HCT116 (cell line): ENCODE data around the gene OPALIN. TPM values are rescaled to one million over a fixed set of nuclear protein-coding genes. Genes with fewer than 3 reads are reported as not detected.

ENCODE experiments used
- ATAC-seq: fragments of 200-7000 bp; cut with Tn5 transposase; 2 replicates; pipeline ENCODE4 v1.9.1; 2020; ENCODE audit warnings: mild to moderate bottlenecking, moderate library complexity
- BruUV-seq: library from RNA; stranded (reverse); fragments of 400-500 nt; replicated peaks from 2 replicates; lab custom pipeline; 2021; lab: Mats Ljungman, UMichigan
- CTCF ChIA-PET: fragments of 300-600 bp; sonication (Branson Sonifier 250); formaldehyde crosslinking; loops from one replicate; lab custom pipeline; 2021; ENCODE audit warnings: antibody characterized with exemption; lab: Charles Lee
- POLR2A ChIA-PET: fragments of 300-600, 350-600 bp; sonication (Branson Sonifier 250); formaldehyde crosslinking; loops from one replicate; lab custom pipeline; 2021; ENCODE audit warnings: antibody characterized with exemption; lab: Charles Lee
- RAD21 ChIA-PET, 2 experiments: fragments of 300-600 bp; sonication (Branson Sonifier 250); formaldehyde crosslinking; loops; one replicate each; lab custom pipeline; 2023; ENCODE audit warnings: low total read pairs in 2 of 2; ENCODE audit not compliant: uncharacterized antibody in 2 of 2, unreplicated experiment in 2 of 2, low non-redundant PET in 1 of 2; lab: Charles Lee
- DNase-seq: peaks from one replicate; pipeline ENCODE4 v3.0.0-alpha.2; 2010; ENCODE audit warnings: low read depth, low spot score
- H2AFZ ChIP-seq: fragments of 200-600 bp; shearing (Covaris generic), sonication (generic); 2 replicates; pipeline ENCODE4 v1.6.1; 2017; ENCODE audit warnings: low read depth, mixed run types, mixed read lengths, antibody characterized with exemption, low read length; ENCODE audit not compliant: poor library complexity, severe bottlenecking
- H3K27ac ChIP-seq: 2 replicates; pipeline ENCODE4 v1.5.1; 2012; ENCODE audit warnings: low read depth, low read length
- H3K27me3 ChIP-seq: fragments of 200-600 bp; sonication (generic); 2 replicates; pipeline ENCODE4 v1.6.1; 2016; ENCODE audit warnings: mixed run types, low read length, mixed read lengths; ENCODE audit not compliant: insufficient read depth
- H3K36me3 ChIP-seq, 2 experiments: fragments of 200-500 bp in 1 of 2; fragments of 200-600 bp in 1 of 2; sonication (Bioruptor generic) in 1 of 2; sonication (generic) in 1 of 2; 2 replicates each; pipeline versions ENCODE4 v1.5.1 to v1.6.1; 2014 to 2016; ENCODE audit warnings: low read length in 2 of 2, inconsistent platforms in 1 of 2, mixed read lengths in 1 of 2, mixed run types in 1 of 2; ENCODE audit not compliant: insufficient read depth in 2 of 2, control insufficient read depth in 1 of 2
- H3K4me1 ChIP-seq, 2 experiments: fragments of 200-600 bp in 1 of 2; sonication (generic) in 1 of 2; 2 replicates each; pipeline versions ENCODE4 v1.5.1 to v1.6.1; 2012 to 2017; ENCODE audit warnings: low read length in 2 of 2, inconsistent platforms in 1 of 2, mild to moderate bottlenecking in 1 of 2, mixed read lengths in 1 of 2, mixed run types in 1 of 2, moderate library complexity in 1 of 2; ENCODE audit not compliant: insufficient read depth in 2 of 2, control insufficient read depth in 1 of 2
- H3K4me2 ChIP-seq: fragments of 200-600 bp; sonication (generic); 2 replicates; pipeline ENCODE4 v1.6.1; 2017; ENCODE audit warnings: mixed run types, low read length, mixed read lengths
- H3K4me3 ChIP-seq, 2 experiments: fragments of 200-600 bp in 1 of 2; sonication (generic) in 1 of 2; replicated peaks in 1 of 2; 2 replicates each; pipeline ENCODE4 v1.5.1; 2011 to 2016; ENCODE audit warnings: low read length in 2 of 2, control low read depth in 1 of 2, low read depth in 1 of 2, mild to moderate bottlenecking in 1 of 2, mixed read lengths in 1 of 2, mixed run types in 1 of 2
- H3K79me2 ChIP-seq: fragments of 200-600 bp; sonication (generic); 2 replicates; pipeline ENCODE4 v1.6.1; 2017; ENCODE audit warnings: mild to moderate bottlenecking, mixed run types, low read length, moderate library complexity, mixed read lengths; ENCODE audit not compliant: insufficient read depth
- H3K9ac ChIP-seq: fragments of 200-600 bp; sonication (generic); 2 replicates; pipeline ENCODE4 v1.6.1; 2016; ENCODE audit warnings: low read length, mixed read lengths
- H3K9me2 ChIP-seq: fragments of 200-600 bp; sonication (generic), shearing (Covaris generic); 2 replicates; pipeline ENCODE4 v1.6.1; 2017; ENCODE audit warnings: mixed run types, mild to moderate bottlenecking, moderate library complexity; ENCODE audit not compliant: insufficient read depth
- H3K9me3 ChIP-seq, 2 experiments: fragments of 200-500 bp in 1 of 2; fragments of 200-600 bp in 1 of 2; sonication (Bioruptor generic) in 1 of 2; sonication (generic) in 1 of 2; 2 replicates each; pipeline ENCODE4 v1.6.1; 2014 to 2017; ENCODE audit warnings: low read length in 2 of 2, mixed read lengths in 2 of 2, inconsistent platforms in 1 of 2, low read depth in 1 of 2, mild to moderate bottlenecking in 1 of 2, mixed run types in 1 of 2, moderate library complexity in 1 of 2; ENCODE audit not compliant: control insufficient read depth in 1 of 2, insufficient read depth in 1 of 2
- H4K20me1 ChIP-seq: fragments of 200-600 bp; sonication (generic), shearing (Covaris generic); 2 replicates; pipeline ENCODE4 v1.6.1; 2017; ENCODE audit warnings: mixed run types, mild to moderate bottlenecking, moderate library complexity; ENCODE audit not compliant: insufficient read depth
- CEBPB ChIP-seq: IDR thresholded peaks from 2 replicates; pipeline ENCODE4 v1.6.1; 2012; ENCODE audit warnings: low read depth
- ELF1 ChIP-seq: IDR thresholded peaks from 2 replicates; pipeline ENCODE4 v1.6.1; 2012; ENCODE audit warnings: low read depth, borderline replicate concordance
- EZH2phosphoT487 ChIP-seq: fragments of 200-600 bp; IDR thresholded peaks from 2 replicates; pipeline ENCODE4 v1.6.1; 2018; ENCODE audit warnings: antibody characterized with exemption, borderline replicate concordance
- FOSL1 ChIP-seq: IDR thresholded peaks from 2 replicates; pipeline ENCODE4 v1.6.1; 2012; ENCODE audit warnings: low read depth
- JUND ChIP-seq: IDR thresholded peaks from 2 replicates; pipeline ENCODE4 v1.6.1; 2012
- POLR2A ChIP-seq: IDR thresholded peaks from 2 replicates; pipeline ENCODE4 v1.7.0; 2011; ENCODE audit warnings: borderline replicate concordance; ENCODE audit not compliant: insufficient read depth, insufficient read length; ENCODE audit errors: extremely low read depth
- POLR2AphosphoS5 ChIP-seq: IDR thresholded peaks from 2 replicates; pipeline ENCODE4 v1.6.1; 2011; ENCODE audit warnings: mild to moderate bottlenecking, low read depth, low read length, moderate library complexity
- SIN3A ChIP-seq: IDR thresholded peaks from 2 replicates; pipeline ENCODE4 v1.6.1; 2012; ENCODE audit warnings: low read depth
- SP1 ChIP-seq: IDR thresholded peaks from 2 replicates; pipeline ENCODE4 v1.6.1; 2012; ENCODE audit warnings: low read depth
- SRF ChIP-seq: IDR thresholded peaks from 2 replicates; pipeline ENCODE4 v1.6.1; 2012; ENCODE audit warnings: low read depth
- TCF7L2 ChIP-seq: IDR thresholded peaks from 2 replicates; pipeline ENCODE4 v1.7.0; 2011; ENCODE audit warnings: borderline replicate concordance, inconsistent platforms; ENCODE audit not compliant: insufficient read depth, insufficient read length; ENCODE audit errors: extremely low read depth
- YY1 ChIP-seq: IDR thresholded peaks from 2 replicates; pipeline ENCODE4 v1.6.1; 2011; ENCODE audit warnings: low read length, low read depth, moderate library complexity, mild to moderate bottlenecking; ENCODE audit not compliant: insufficient replicate concordance; ENCODE audit errors: extremely low read depth
- ZFX ChIP-seq: fragments of 450-650 bp; IDR thresholded peaks from 2 replicates; pipeline ENCODE4 v1.6.1; 2017
- ZNF274 ChIP-seq: fragments of 200-500 bp; sonication (Bioruptor generic); IDR thresholded peaks from 2 replicates; pipeline ENCODE4 v1.6.1; 2014; ENCODE audit warnings: mild to moderate bottlenecking, low read depth, low read length, inconsistent platforms
- intact Hi-C: fragments of 100-400 bp; cut with micrococcal nuclease; formaldehyde crosslinking; loops from 2 replicates; pipeline ENCODE4 v1.10.0; 2022
- total RNA-seq: library from RNA; stranded (reverse); gene quantifications from one replicate; pipeline ENCODE4 v1.2.1, GENCODE V29; 2021; ENCODE audit not compliant: unreplicated experiment
- TF ChIP-seq, protein P1 (sequence below): IDR thresholded peaks from 2 replicates; pipeline ENCODE4 v1.6.1; 2012
- TF ChIP-seq, protein P2 (sequence below): IDR thresholded peaks from 2 replicates; pipeline ENCODE4 v1.6.1; 2011; ENCODE audit warnings: mild to moderate bottlenecking, low read length, moderate library complexity; ENCODE audit not compliant: insufficient replicate concordance; ENCODE audit errors: extremely low read depth
- TF ChIP-seq, protein P3 (sequence below): IDR thresholded peaks from 2 replicates; pipeline ENCODE4 v1.6.1; 2012

The OPALIN gene
- total RNA-seq, 1 experiment from 2014 or later = not detected

DNA sequence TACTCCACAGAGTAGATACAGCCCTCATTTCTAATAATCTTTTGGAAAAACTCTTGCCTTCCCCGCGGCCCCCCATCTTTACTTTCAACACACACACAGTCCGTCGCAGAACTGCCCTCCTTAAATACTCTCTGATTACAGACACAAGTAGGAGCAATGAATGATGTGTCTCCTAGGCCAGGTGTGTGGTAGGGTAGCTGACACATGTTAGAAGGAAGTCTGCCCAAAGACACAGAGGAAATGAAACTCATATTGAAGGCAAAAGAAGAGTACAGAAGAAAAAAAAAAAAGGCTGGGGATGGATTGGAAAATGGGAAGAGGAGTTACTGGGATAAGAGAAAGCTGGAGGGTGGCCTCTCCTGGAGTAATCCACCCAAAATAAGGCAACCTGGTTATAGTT lies 14.6 kb downstream of the OPALIN start:
- ATAC-seq = no peak
- H3K4me1 ChIP-seq = no peaks in the 10 kb centered on the region
- TF ChIP-seq, protein P1, sequence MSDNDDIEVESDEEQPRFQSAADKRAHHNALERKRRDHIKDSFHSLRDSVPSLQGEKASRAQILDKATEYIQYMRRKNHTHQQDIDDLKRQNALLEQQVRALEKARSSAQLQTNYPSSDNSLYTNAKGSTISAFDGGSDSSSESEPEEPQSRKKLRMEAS = no peak
- TF ChIP-seq YY1 (no peak), POLR2A (no peak), ZFX (no peak), SIN3A (no peak), CEBPB (no peak), SRF (no peak)
- H3K27me3 ChIP-seq = no peaks in the 10 kb centered on the region
- no peaks in the 10 kb centered on the region for H3K36me3 ChIP-seq
- no peak overlapping the region for H3K9ac ChIP-seq
- no peak overlapping the region for H3K27ac ChIP-seq
- intact Hi-C loops = no loop called here
- ChIA-PET CTCF (no interaction called here), POLR2A (no interaction called here), RAD21 (no interaction called here)
- H2AFZ ChIP-seq = no peak overlapping the region
- no peaks in the 10 kb centered on the region for H4K20me1 ChIP-seq
- no peaks in the 10 kb centered on the region for H3K9me2 ChIP-seq
- BruUV-seq = no TSS peak
- no peak overlapping the region for H3K4me2 ChIP-seq
- no peaks in the 10 kb centered on the region for H3K79me2 ChIP-seq
- peaks cover 0 to 5% of the 10 kb centered on the region in 2 experiments; a peak in 2 of 4 replicates for H3K9me3 ChIP-seq
- no peak for DNase-seq
- no peak overlapping the region for H3K4me3 ChIP-seq

DNA sequence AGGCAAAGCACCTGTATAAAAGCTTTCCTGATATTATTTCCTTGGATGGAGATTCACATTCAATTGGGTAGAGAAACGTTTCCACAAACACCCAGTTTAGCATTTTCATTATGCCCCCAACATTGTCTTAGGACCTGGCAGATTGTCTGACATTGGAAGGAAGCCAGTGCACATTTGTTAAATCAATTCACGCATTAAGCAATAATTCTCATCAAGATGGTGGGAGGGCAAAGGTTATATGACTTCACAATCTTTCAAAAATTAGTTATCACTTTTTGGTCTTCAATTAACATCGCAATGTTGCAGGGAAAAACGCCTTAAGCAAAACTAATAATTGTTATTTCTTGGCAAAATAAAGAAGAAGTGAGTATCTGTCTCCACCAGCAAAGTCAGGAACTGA lies 16.4 kb downstream of the OPALIN start:
- Histone ChIP-seq H3K79me2 (no peaks in the 10 kb centered on the region), H3K36me3 (no peaks in the 10 kb centered on the region), H3K9me2 (no peaks in the 10 kb centered on the region), H3K9ac (no peak overlapping the region), H2AFZ (no peak overlapping the region), H3K4me3 (no peak overlapping the region), H3K27me3 (no peaks in the 10 kb centered on the region), H3K27ac (no peak overlapping the region), H4K20me1 (no peaks in the 10 kb centered on the region), H3K4me1 (no peaks in the 10 kb centered on the region), H3K4me2 (no peak overlapping the region), H3K9me3 (peaks cover 0 to 5% of the 10 kb centered on the region in 2 experiments; a peak in 2 of 4 replicates)
- CTCF ChIA-PET = interaction anchor here (1.3 kb wide), 1 partner anchor 113 kb away, joined by 4 read pairs; no protein-coding TSS in a partner anchor
- ATAC-seq (no peak), DNase-seq (no peak)
- RAD21 ChIA-PET = no interaction called here
- POLR2A ChIA-PET = no interaction called here
- no TSS peak for BruUV-seq
- intact Hi-C loops = no loop called here
- TF ChIP-seq ELF1 (no peak), ZNF274 (no peak), JUND (no peak), SP1 (no peak), FOSL1 (no peak), YY1 (no peak), CEBPB (no peak), EZH2phosphoT487 (no peak), TCF7L2 (no peak), POLR2AphosphoS5 (no peak)
- TF ChIP-seq, protein P2, sequence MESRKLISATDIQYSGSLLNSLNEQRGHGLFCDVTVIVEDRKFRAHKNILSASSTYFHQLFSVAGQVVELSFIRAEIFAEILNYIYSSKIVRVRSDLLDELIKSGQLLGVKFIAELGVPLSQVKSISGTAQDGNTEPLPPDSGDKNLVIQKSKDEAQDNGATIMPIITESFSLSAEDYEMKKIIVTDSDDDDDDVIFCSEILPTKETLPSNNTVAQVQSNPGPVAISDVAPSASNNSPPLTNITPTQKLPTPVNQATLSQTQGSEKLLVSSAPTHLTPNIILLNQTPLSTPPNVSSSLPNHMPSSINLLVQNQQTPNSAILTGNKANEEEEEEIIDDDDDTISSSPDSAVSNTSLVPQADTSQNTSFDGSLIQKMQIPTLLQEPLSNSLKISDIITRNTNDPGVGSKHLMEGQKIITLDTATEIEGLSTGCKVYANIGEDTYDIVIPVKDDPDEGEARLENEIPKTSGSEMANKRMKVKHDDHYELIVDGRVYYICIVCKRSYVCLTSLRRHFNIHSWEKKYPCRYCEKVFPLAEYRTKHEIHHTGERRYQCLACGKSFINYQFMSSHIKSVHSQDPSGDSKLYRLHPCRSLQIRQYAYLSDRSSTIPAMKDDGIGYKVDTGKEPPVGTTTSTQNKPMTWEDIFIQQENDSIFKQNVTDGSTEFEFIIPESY = no peak
- TF ChIP-seq, protein P1 = no peak
- TF ChIP-seq, protein P3, sequence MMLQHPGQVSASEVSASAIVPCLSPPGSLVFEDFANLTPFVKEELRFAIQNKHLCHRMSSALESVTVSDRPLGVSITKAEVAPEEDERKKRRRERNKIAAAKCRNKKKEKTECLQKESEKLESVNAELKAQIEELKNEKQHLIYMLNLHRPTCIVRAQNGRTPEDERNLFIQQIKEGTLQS = no peak
